ENCODE measurements around the gene DNAJB2. TPM values are rescaled to one million over a fixed set of nuclear protein-coding genes. Genes with fewer than 3 reads are reported as not detected.

The DNAJB2 gene
- total RNA-seq, 3 donors from 2014 or later (not counting 1 experiment from before 2014, with no cell fraction given) = 70.3 to 108 (median 98.3) TPM

DNA sequence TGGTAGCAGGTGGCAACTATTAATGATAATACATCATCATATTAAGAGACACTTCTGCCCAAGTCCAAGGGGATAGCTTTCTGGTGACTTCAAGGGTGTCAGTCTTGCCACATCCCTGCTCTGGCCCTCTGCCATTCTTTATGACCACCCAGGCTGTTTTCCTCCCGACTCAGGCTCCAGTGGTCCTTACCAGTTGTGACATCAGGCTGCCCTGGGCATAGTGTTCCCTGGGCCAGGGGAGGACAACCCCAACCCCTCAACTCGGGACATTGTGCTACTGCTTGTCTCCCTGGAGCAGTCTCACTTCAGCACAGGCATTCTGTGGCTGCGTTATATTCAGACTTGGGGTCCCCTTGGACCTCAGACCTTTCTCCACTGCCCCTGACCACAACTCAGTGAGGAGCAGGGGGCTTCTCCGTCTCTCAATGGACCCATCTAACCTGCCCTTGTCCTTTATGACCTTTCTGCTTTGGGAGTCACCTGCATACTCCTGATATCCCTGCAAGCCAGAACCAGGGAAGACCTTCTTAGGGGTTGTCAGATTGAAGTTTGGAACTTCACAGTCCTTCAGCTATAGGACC is 12.8 kb downstream of the DNAJB2 start:
- no peak overlapping the region for H3K27ac Mint-ChIP-seq

GRCh38 chr2:219292616-219293015 is 13.4 kb downstream of the DNAJB2 start:
- Histone ChIP-seq H3K4me1 (ENCODE audit: control insufficient read depth, insufficient read depth, low read length) (peaks cover 10% of the 10 kb centered on the region), H3K27me3 (ENCODE audit: control insufficient read depth, insufficient read depth, low read length) (no peaks in the 10 kb centered on the region)
- H3K27ac Mint-ChIP-seq = no peak overlapping the region

More for the DNA sequence above, 12.8 kb downstream of the DNAJB2 start:
- Mint-ChIP-seq H3K36me3 (no peaks in the 10 kb centered on the region), H3K4me1 (peaks cover 6 to 17% of the 10 kb centered on the region in 2 donors), H3K4me3 (no peak overlapping the region), H3K9me3 (no peaks in the 10 kb centered on the region), H3K27me3 (ENCODE audit: low read depth in 2 of 2) (peaks cover 0 to 2% of the 10 kb centered on the region in 2 donors)
- H3K36me3 ChIP-seq (ENCODE audit: control insufficient read depth, insufficient read depth, low read length) = no peaks in the 10 kb centered on the region
- H3K9me3 ChIP-seq (ENCODE audit: control insufficient read depth, insufficient read depth, low read length) = no peaks in the 10 kb centered on the region
- TF ChIP-seq, protein P1, sequence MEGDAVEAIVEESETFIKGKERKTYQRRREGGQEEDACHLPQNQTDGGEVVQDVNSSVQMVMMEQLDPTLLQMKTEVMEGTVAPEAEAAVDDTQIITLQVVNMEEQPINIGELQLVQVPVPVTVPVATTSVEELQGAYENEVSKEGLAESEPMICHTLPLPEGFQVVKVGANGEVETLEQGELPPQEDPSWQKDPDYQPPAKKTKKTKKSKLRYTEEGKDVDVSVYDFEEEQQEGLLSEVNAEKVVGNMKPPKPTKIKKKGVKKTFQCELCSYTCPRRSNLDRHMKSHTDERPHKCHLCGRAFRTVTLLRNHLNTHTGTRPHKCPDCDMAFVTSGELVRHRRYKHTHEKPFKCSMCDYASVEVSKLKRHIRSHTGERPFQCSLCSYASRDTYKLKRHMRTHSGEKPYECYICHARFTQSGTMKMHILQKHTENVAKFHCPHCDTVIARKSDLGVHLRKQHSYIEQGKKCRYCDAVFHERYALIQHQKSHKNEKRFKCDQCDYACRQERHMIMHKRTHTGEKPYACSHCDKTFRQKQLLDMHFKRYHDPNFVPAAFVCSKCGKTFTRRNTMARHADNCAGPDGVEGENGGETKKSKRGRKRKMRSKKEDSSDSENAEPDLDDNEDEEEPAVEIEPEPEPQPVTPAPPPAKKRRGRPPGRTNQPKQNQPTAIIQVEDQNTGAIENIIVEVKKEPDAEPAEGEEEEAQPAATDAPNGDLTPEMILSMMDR (IDR thresholded peaks at IDR 0.05) = no peak
- H3K27me3 ChIP-seq (ENCODE audit: control insufficient read depth, insufficient read depth, low read length) = no peaks in the 10 kb centered on the region
- DNase-seq = no peak
- intact Hi-C loops (cut with micrococcal nuclease) = no loop called here
- H3K4me3 ChIP-seq (ENCODE audit: low read length) = no peak overlapping the region
- no peak overlapping the region for H3K27ac ChIP-seq (ENCODE audit: low read length)
- no peak for ATAC-seq
- WGBS (ENCODE audit: insufficient coverage) = 83% methylated on average over 4 of the region's 4 CpGs
- peaks cover 10% of the 10 kb centered on the region for H3K4me1 ChIP-seq (ENCODE audit: control insufficient read depth, insufficient read depth, low read length)

DNA sequence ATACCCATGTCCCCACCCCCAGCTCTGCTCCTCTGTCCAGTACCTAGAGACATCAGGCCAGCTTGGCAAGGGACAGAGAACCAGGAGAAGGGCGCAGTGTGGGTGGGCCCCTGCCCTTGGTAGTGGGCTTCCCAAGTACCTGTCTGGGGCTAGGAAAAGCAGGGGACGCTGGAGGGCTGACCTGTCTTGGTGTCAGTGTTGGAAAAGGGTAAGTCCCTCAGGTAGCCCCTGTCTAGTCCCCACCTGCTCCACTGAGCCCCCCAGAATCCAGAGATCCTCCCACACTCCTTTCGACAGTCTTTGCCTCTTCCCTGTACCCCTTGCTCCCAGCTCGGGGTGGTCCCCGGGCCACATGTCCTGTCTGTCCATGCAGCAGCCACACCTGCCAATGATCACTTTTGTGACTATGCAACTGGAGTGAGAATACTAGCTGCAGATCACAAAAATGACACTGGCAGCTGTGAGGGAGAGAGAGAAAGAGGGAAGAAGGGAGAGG is 14.6 kb downstream of the DNAJB2 start:
- no peaks in the 10 kb centered on the region for H3K36me3 Mint-ChIP-seq
- TF ChIP-seq, protein P1 (IDR thresholded peaks at IDR 0.05) = no peak
- peaks cover 11% of the 10 kb centered on the region for H3K4me1 ChIP-seq (ENCODE audit: control insufficient read depth, insufficient read depth, low read length)
- peaks cover 6 to 17% of the 10 kb centered on the region in 2 donors for H3K4me1 Mint-ChIP-seq
- peak overlapping the region; percentile 78 to 80 for H3K27ac Mint-ChIP-seq
- ATAC-seq = no peak
- no peaks in the 10 kb centered on the region for H3K9me3 Mint-ChIP-seq
- intact Hi-C loops (cut with micrococcal nuclease) = no loop called here
- no peak overlapping the region for H3K4me3 ChIP-seq (ENCODE audit: low read length)
- H3K27ac ChIP-seq (ENCODE audit: low read length) = no peak overlapping the region
- no peaks in the 10 kb centered on the region for H3K27me3 ChIP-seq (ENCODE audit: control insufficient read depth, insufficient read depth, low read length)
- H3K9me3 ChIP-seq (ENCODE audit: control insufficient read depth, insufficient read depth, low read length) = no peaks in the 10 kb centered on the region
- peaks cover 0 to 2% of the 10 kb centered on the region in 2 donors for H3K27me3 Mint-ChIP-seq (ENCODE audit: low read depth in 2 of 2)
- 91% methylated on average over 5 of the region's 5 CpGs for WGBS (ENCODE audit: insufficient coverage)
- H3K36me3 ChIP-seq (ENCODE audit: control insufficient read depth, insufficient read depth, low read length) = no peaks in the 10 kb centered on the region
- peak overlapping the region; percentile 73 for H3K4me3 Mint-ChIP-seq
- DNase-seq = peak in 1 of 2 donors; percentile 13

More at GRCh38 chr2:219292616-219293015, 13.4 kb downstream of the DNAJB2 start:
- TF ChIP-seq, protein P1 (IDR thresholded peaks at IDR 0.05) = no peak
- no peaks in the 10 kb centered on the region for H3K36me3 Mint-ChIP-seq
- 95% methylated on average over 8 of the region's 9 CpGs for WGBS (ENCODE audit: insufficient coverage)
- ATAC-seq (no peak), DNase-seq (no peak)
- no peaks in the 10 kb centered on the region for H3K9me3 ChIP-seq (ENCODE audit: control insufficient read depth, insufficient read depth, low read length)
- H3K27ac ChIP-seq (ENCODE audit: low read length) = no peak overlapping the region
- no peak overlapping the region for H3K4me3 ChIP-seq (ENCODE audit: low read length)
- H3K4me1 Mint-ChIP-seq = peaks cover 6 to 17% of the 10 kb centered on the region in 2 donors
- H3K4me3 Mint-ChIP-seq = no peak overlapping the region
- no peaks in the 10 kb centered on the region for H3K9me3 Mint-ChIP-seq
- no peaks in the 10 kb centered on the region for H3K36me3 ChIP-seq (ENCODE audit: control insufficient read depth, insufficient read depth, low read length)
- intact Hi-C loops (cut with micrococcal nuclease) = no loop called here
- H3K27me3 Mint-ChIP-seq (ENCODE audit: low read depth in 2 of 2) = peaks cover 0 to 2% of the 10 kb centered on the region in 2 donors
